CD4-positive, alpha-beta T cell treated with Interleukin-10 for 1 hour (primary cell): ENCODE data around the gene GMPS.
"Not testable (repeated sequence)": the region's sequence is repeated elsewhere in the genome, so short reads cannot be mapped to it uniquely, and the experiment has no call there.

ENCODE experiments used
- DNase-seq: peaks from one replicate; pipeline ENCODE4 v3.0.0-alpha.2; 2020

The GMPS gene

GRCh38 chr3:155872904-155873646 is 2.6 kb downstream of the GMPS start:
- no peak for DNase-seq

GRCh38 chr3:155876037-155876436 is 5.6 kb downstream of the GMPS start:
- no peak for DNase-seq

GRCh38 chr3:155876503-155876902 is 6.1 kb downstream of the GMPS start:
- DNase-seq, result no peak

GRCh38 chr3:155880286-155880685 is 9.8 kb downstream of the GMPS start:
- no peak for DNase-seq

- no peak for DNase-seq
Measured at GRCh38 chr3:155884292-155884691, 13.8 kb downstream of the GMPS start.

- DNase-seq, result no peak
Measured at GRCh38 chr3:155885292-155885691, 14.8 kb downstream of the GMPS start.

GRCh38 chr3:155886348-155886747 is 15.9 kb downstream of the GMPS start:
- not testable (repeated sequence) for DNase-seq

- no peak for DNase-seq
Measured at GRCh38 chr3:155886915-155887314, 16.5 kb downstream of the GMPS start.

- DNase-seq, result no peak
Measured at GRCh38 chr3:155889212-155889611, 18.8 kb downstream of the GMPS start.

GRCh38 chr3:155889952-155890351 is 19.5 kb downstream of the GMPS start:
- no peak for DNase-seq

- DNase-seq, result no peak
Measured at GRCh38 chr3:155890671-155891190, 20.3 kb downstream of the GMPS start.

- DNase-seq, result no peak
Measured at GRCh38 chr3:155891321-155891720, 20.9 kb downstream of the GMPS start.

GRCh38 chr3:155895379-155895900 is 25.0 kb downstream of the GMPS start:
- DNase-seq, result no peak

GRCh38 chr3:155906900-155907299 is 36.5 kb downstream of the GMPS start:
- no peak for DNase-seq

GRCh38 chr3:155908086-155908485 is 37.6 kb downstream of the GMPS start:
- DNase-seq, result peak; percentile 9

- no peak for DNase-seq
Measured at GRCh38 chr3:155908605-155909004, 38.2 kb downstream of the GMPS start.

- DNase-seq, result no peak
Measured at GRCh38 chr3:155912090-155912489, 41.6 kb downstream of the GMPS start.

- no peak for DNase-seq
Measured at GRCh38 chr3:155912579-155913190, 42.2 kb downstream of the GMPS start.

GRCh38 chr3:155917781-155918180 is 47.3 kb downstream of the GMPS start:
- no peak for DNase-seq

- DNase-seq, result no peak
Measured at GRCh38 chr3:155919728-155920127, 49.3 kb downstream of the GMPS start.

- no peak for DNase-seq
Measured at GRCh38 chr3:155921486-155921885, 51.0 kb downstream of the GMPS start.

- DNase-seq, result no peak
Measured at GRCh38 chr3:155934230-155934629, 63.8 kb downstream of the GMPS start.

- no peak for DNase-seq
Measured at GRCh38 chr3:155938409-155938808, 68.0 kb downstream of the GMPS start.

- no peak for DNase-seq
Measured at GRCh38 chr3:155941354-155941753, 70.9 kb downstream of the GMPS start.
